Suprapubic skin (tissue), 4 donors: ENCODE results near the gene CCDC127. TPM values are rescaled to one million over a fixed set of nuclear protein-coding genes. Genes with fewer than 3 reads are reported as not detected.
"Not testable (repeated sequence)": the region's sequence is repeated elsewhere in the genome, so short reads cannot be mapped to it uniquely, and the experiment has no call there.

Experiments
- DNase-seq, 2 donors: peaks; one replicate each; pipeline ENCODE4 v3.0.0-alpha.2; 2019; ENCODE audit warnings: low spot score in 2 of 2
- H3K27ac ChIP-seq: fragments of 200-600 bp; sonication (generic); one replicate; pipeline ENCODE4 v1.5.1; 2019
- H3K27me3 ChIP-seq: fragments of 200-600 bp; sonication (generic); one replicate; pipeline ENCODE4 v1.5.1; 2019
- H3K36me3 ChIP-seq: fragments of 200-600 bp; sonication (generic); one replicate; pipeline ENCODE4 v1.5.1; 2019
- H3K4me1 ChIP-seq: fragments of 200-600 bp; sonication (generic); one replicate; pipeline ENCODE4 v1.5.1; 2019
- H3K4me3 ChIP-seq: fragments of 200-600 bp; sonication (generic); one replicate; pipeline ENCODE4 v1.5.1; 2019; ENCODE audit warnings: mild to moderate bottlenecking
- H3K9me3 ChIP-seq: fragments of 200-600 bp; sonication (generic); one replicate; pipeline ENCODE4 v1.5.1; 2019
- EP300 ChIP-seq: sonication (generic); formaldehyde crosslinking; IDR thresholded peaks from one replicate; pipeline ENCODE4 v1.6.1; 2017; ENCODE audit warnings: antibody characterized with exemption
- POLR2A ChIP-seq, 2 donors: fragments of 450-650 bp; IDR thresholded peaks; one replicate each; pipeline ENCODE4 v1.6.1; 2017; ENCODE audit warnings: antibody characterized with exemption in 2 of 2, mild to moderate bottlenecking in 2 of 2, moderate library complexity in 2 of 2
- POLR2AphosphoS5 ChIP-seq, 3 donors: sonication (generic); formaldehyde crosslinking; IDR thresholded peaks; one replicate each; pipeline ENCODE4 v1.6.1; 2017; ENCODE audit warnings: antibody characterized with exemption in 3 of 3
- WGBS: methylation state at CpG from one replicate; pipeline ENCODE4 v1.1.5; 2018; 5-methylcytosine and 5-hydroxymethylcytosine counted together
- total RNA-seq, 4 donors: library from RNA; depleted of rRNA; stranded (reverse); fragments of >200 nt; gene quantifications; one replicate each; pipeline ENCODE4 v1.1.0, GENCODE V29; 2016
- TF ChIP-seq, protein P1 (sequence below), 2 donors: fragments of 200-600 bp in 1 of 2; fragments of 450-650 bp in 1 of 2; sonication (generic) in 1 of 2; IDR thresholded peaks; one replicate each; pipeline ENCODE4 v1.5.1; 2016 to 2019; ENCODE audit warnings: antibody characterized with exemption in 2 of 2, mild to moderate bottlenecking in 1 of 2, moderate library complexity in 1 of 2

Gene CCDC127
- total RNA-seq, 4 donors from 2014 or later = 3.1 to 11.7 (median 5.1) TPM

DNA sequence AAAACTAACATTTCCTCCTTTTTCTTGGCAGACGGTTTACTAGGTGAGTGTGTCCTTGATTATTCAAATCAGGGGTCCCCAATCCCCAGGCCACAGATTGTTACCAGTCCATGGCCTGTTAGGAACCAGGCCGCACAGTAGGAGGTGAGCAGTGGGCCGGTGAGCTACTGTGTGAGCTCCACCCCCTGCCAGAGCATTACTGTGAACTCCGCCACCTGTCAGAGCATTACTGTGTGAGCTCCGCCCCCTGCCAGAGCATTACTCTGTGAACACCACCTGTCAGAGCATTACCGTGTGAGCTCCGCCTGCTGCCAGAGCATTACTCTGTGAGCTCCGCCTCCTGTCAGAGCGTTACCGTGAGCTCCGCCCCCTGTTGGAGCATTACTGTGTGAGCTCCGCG, 39.2 kb upstream of the CCDC127 start:
- peaks cover 52% of the 10 kb centered on the region for H3K36me3 ChIP-seq
- no peak overlapping the region for H3K4me3 ChIP-seq
- H3K9me3 ChIP-seq = no peaks in the 10 kb centered on the region
- H3K27ac ChIP-seq = no peak overlapping the region
- peaks cover 5% of the 10 kb centered on the region for H3K4me1 ChIP-seq
- DNase-seq = no peak
- no peak for TF ChIP-seq EP300
- TF ChIP-seq, protein P1, sequence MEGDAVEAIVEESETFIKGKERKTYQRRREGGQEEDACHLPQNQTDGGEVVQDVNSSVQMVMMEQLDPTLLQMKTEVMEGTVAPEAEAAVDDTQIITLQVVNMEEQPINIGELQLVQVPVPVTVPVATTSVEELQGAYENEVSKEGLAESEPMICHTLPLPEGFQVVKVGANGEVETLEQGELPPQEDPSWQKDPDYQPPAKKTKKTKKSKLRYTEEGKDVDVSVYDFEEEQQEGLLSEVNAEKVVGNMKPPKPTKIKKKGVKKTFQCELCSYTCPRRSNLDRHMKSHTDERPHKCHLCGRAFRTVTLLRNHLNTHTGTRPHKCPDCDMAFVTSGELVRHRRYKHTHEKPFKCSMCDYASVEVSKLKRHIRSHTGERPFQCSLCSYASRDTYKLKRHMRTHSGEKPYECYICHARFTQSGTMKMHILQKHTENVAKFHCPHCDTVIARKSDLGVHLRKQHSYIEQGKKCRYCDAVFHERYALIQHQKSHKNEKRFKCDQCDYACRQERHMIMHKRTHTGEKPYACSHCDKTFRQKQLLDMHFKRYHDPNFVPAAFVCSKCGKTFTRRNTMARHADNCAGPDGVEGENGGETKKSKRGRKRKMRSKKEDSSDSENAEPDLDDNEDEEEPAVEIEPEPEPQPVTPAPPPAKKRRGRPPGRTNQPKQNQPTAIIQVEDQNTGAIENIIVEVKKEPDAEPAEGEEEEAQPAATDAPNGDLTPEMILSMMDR (IDR thresholded peaks at IDR 0.05) = no peak
- TF ChIP-seq POLR2AphosphoS5 (IDR thresholded peaks at IDR 0.05) = no peak
- TF ChIP-seq POLR2A (IDR thresholded peaks at IDR 0.05) = no peak
- over 99% methylated on average over 13 of the region's 13 CpGs for WGBS
- H3K27me3 ChIP-seq = no peaks in the 10 kb centered on the region

DNA sequence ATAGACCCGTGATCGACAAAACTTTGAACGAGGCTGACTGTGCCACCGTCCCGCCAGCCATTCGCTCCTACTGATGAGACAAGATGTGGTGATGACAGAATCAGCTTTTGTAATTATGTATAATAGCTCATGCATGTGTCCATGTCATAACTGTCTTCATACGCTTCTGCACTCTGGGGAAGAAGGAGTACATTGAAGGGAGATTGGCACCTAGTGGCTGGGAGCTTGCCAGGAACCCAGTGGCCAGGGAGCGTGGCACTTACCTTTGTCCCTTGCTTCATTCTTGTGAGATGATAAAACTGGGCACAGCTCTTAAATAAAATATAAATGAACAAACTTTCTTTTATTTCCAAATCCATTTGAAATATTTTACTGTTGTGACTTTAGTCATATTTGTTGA, 38.4 kb upstream of the CCDC127 start:
- not testable (repeated sequence) for H3K9me3 ChIP-seq, H3K4me1 ChIP-seq, H3K27me3 ChIP-seq, H3K27ac ChIP-seq, H3K4me3 ChIP-seq, DNase-seq
- peaks cover 54% of the 10 kb centered on the region for H3K36me3 ChIP-seq
- WGBS = 94% methylated on average over 8 of the region's 8 CpGs

DNA sequence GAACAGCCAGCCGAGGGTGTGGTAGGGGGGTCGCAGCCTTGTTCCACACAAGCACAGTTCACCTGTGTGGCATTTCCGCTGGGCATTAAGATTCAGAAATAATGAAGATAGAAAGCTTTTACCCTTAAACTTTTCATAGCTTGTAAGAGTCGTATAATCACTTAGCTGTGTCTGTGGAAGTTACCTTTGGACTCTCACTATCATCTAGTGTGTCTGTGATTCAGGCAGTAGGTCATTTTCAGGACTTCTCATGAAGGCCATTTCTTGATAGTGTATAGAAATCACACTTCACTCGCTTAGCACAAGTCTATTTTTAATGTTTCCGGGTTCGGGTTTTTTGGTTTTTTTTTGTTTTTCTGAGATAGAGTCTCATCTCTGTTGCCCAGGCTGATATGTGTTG, 37.2 kb upstream of the CCDC127 start:
- not testable (repeated sequence) for H3K4me3 ChIP-seq, H3K27ac ChIP-seq, H3K27me3 ChIP-seq, H3K9me3 ChIP-seq, DNase-seq, H3K4me1 ChIP-seq
- 98% methylated on average over 7 of the region's 7 CpGs for WGBS
- H3K36me3 ChIP-seq = peaks cover 63% of the 10 kb centered on the region

DNA sequence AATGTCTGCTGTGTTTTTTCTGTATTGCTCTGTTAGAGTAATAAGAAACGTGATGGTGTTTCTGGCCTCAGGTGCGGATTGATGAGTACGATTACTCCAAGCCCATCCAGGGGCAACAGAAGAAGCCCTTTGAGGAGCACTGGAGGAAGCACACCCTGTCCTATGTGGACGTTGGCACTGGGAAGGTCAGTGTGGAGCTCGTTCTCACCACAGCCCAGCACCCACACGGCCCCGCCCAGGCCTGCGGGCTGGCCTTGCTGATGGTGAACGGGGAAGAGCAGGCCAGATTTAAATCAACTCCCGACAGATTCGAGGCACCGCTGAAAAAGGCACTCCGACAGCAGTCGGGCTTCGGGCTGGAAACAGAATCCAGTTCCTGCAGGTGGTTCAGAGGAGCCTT, 36.4 kb upstream of the CCDC127 start:
- DNase-seq, H3K27ac ChIP-seq, H3K4me3 ChIP-seq, H3K27me3 ChIP-seq, H3K9me3 ChIP-seq, H3K4me1 ChIP-seq: not testable (repeated sequence)
- WGBS = 100% methylated on average over 2 of the region's 15 CpGs
- H3K36me3 ChIP-seq = peaks cover 69% of the 10 kb centered on the region

DNA sequence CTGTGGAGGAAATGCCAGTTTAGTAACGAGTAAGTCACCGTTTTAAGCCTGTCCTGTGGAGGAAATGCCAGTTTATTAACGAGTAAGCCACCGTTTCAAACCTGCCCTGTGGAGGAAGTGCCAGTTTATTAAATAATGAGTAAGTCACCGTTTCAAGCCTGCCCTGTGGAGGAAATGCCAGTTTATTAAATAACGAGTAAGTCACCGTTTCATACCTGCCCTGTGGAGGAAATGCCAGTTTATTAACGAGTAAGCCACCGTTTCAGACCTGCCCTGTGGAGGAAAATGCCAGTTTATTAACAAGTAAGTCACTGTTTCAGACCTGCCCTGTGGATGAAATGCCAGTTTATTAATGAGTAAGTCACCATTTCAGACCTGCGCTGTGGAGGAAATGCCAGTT, 34.6 kb upstream of the CCDC127 start:
- TF ChIP-seq POLR2A (IDR thresholded peaks at IDR 0.05) = no peak
- no peak for TF ChIP-seq POLR2AphosphoS5 (IDR thresholded peaks at IDR 0.05)
- no peak for TF ChIP-seq EP300
- TF ChIP-seq, protein P1 (IDR thresholded peaks at IDR 0.05) = no peak

DNA sequence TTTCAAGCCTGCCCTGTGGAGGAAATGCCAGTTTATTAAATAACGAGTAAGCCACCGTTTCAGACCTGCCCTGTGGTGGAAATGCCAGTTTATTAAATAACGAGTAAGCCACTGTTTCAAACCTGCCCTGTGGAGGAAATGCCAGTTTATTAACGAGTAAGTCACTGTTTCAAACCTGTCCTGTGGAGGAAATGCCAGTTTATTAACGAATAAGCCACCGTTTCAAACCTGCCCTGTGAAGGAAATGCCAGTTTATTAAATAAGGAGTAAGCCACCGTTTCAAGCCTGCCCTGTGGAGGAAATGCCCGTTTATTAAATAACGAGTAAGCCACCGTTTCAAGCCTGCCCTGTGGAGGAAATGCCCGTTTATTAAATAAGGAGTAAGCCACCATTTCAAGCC, 34.0 kb upstream of the CCDC127 start:
- 67% methylated on average over 11 of the region's 11 CpGs for WGBS
- not testable (repeated sequence) for H3K27me3 ChIP-seq, H3K4me1 ChIP-seq, H3K4me3 ChIP-seq, H3K9me3 ChIP-seq, DNase-seq
- H3K27ac ChIP-seq = peak overlapping the region; percentile 41
- peaks cover 75% of the 10 kb centered on the region for H3K36me3 ChIP-seq

More for the DNA sequence above, 34.6 kb upstream of the CCDC127 start:
- Histone ChIP-seq H3K9me3 (no peaks in the 10 kb centered on the region), H3K36me3 (peaks cover 79% of the 10 kb centered on the region), H3K4me1 (peaks cover 5% of the 10 kb centered on the region), H3K4me3 (no peak overlapping the region), H3K27me3 (no peaks in the 10 kb centered on the region), H3K27ac (no peak overlapping the region)
- WGBS = 73% methylated on average over 10 of the region's 10 CpGs
- DNase-seq = no peak

DNA sequence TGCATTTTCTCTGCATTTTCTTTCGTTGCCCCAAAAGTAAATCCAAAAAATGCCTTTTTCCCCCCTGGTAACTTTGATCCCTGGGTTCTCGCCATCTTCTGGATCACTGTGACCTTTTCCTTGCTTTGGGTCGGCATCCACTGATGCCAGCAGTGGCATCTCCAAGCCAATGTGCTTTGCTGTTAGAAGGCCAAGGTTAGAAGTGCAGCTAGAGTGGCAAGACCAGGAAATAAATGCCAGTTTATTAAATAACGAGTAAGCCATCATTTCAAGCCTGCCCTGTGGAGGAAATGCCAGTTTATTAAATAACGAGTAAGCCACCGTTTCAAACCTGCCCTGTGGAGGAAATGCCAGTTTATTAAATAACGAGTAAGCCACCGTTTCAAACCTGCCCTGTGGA, 33.6 kb upstream of the CCDC127 start:
- H3K36me3 ChIP-seq = peaks cover 70% of the 10 kb centered on the region
- H3K27ac ChIP-seq, H3K27me3 ChIP-seq, H3K4me1 ChIP-seq, DNase-seq, H3K9me3 ChIP-seq, H3K4me3 ChIP-seq: not testable (repeated sequence)
- WGBS = 73% methylated on average over 8 of the region's 8 CpGs

DNA sequence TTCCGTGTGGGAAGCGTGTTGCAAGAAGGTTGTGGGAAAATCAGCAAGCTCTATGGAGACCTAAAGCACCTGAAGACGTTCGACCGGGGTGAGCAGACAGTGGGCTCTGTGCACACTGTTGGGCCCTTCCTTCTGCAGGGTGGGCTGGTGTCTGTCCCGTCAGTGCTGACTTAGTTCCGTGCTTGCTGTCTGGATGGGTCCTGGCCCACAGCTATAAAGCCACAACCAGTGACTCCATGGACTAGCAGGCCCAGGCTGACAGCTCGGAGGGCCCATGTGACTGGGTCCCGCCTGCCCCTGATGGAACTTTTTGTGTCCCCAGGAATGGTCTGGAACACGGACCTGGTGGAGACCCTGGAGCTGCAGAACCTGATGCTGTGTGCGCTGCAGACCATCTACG, 33.1 kb upstream of the CCDC127 start:
- not testable (repeated sequence) for H3K27me3 ChIP-seq, H3K4me1 ChIP-seq, DNase-seq, H3K4me3 ChIP-seq, H3K9me3 ChIP-seq, H3K27ac ChIP-seq
- WGBS = 98% methylated on average over 6 of the region's 12 CpGs
- peaks cover 69% of the 10 kb centered on the region for H3K36me3 ChIP-seq

DNA sequence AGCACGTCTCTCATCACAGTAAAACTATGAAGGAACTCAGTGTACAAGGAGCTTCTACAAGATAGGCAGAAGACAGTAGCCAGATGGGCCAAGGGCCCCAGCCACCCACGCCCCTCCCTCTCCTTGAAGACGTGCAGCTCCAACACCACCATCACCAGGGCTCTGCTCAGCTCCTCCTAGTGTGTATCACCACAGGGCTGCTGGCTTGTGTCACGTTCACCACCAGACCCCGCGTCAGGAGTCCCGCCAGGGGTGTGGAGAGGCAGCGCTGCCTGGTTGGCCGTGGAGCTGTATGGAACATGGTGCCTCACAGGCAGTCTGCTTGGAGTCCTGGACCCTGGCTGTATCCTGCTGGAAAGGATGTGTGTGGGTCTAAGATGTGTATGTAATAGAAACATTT, 32.4 kb upstream of the CCDC127 start:
- not testable (repeated sequence) for H3K9me3 ChIP-seq, H3K4me3 ChIP-seq, H3K27me3 ChIP-seq, H3K4me1 ChIP-seq, DNase-seq, H3K27ac ChIP-seq
- 90% methylated on average over 2 of the region's 9 CpGs for WGBS
- peaks cover 71% of the 10 kb centered on the region for H3K36me3 ChIP-seq

DNA sequence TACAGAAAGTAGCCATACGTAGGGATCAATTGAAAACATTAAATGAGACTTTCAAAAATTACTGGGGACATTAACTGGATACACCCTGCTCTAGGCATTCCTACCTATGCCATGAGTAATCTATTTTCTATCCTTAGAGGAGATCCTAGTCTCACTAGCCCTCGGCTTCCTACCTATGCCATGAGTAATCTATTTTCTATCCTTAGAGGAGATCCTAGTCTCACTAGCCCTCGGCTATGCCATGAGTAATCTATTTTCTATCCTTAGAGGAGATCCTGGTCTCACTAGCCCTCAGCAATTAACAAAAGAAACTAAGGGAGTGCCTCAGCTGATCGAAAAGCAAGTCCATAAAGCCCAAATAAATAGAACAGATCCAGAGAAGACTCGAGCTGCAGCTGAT, 27.8 kb upstream of the CCDC127 start:
- not testable (repeated sequence) for H3K27me3 ChIP-seq, H3K4me3 ChIP-seq, H3K9me3 ChIP-seq, DNase-seq, H3K27ac ChIP-seq, H3K4me1 ChIP-seq
- WGBS = 94% methylated on average over 5 of the region's 5 CpGs
- H3K36me3 ChIP-seq = peaks cover 75% of the 10 kb centered on the region

DNA sequence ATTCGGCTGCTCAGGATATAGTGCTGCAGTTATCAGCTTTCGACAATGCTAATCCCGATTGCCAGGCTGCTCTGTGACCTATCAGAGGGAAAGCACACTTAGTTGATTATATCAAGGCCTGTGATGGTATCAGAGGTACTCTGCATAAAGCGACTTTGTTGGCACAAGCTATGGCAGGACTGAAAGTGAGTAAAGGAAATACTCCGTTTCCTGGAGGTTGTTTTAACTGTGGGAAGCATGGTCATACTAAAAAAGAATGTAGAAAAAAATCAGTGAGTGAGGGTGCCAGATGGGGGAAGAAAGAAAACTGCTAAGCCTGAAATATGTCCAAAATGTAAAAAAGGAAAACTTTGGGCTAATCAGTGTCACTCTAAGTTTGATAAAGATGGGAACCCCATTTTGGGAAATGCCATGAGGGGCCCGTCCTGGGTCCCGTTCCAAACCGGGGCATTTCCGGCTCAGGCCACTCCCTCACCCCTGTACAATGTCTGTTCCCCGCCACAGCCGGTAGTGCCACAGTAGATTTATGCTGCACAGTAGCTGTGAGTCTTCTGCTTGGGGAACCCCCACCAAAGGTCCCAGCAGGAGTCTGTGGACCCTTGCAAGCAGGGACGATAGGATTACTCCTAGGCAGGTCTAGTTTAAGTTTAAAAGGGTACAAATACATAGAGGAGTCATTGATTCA, 25.9 kb upstream of the CCDC127 start:
- H3K27ac ChIP-seq, H3K4me1 ChIP-seq, DNase-seq, H3K4me3 ChIP-seq, H3K27me3 ChIP-seq, H3K9me3 ChIP-seq: not testable (repeated sequence)
- 72% methylated on average over 12 of the region's 12 CpGs for WGBS
- H3K36me3 ChIP-seq = peaks cover 77% of the 10 kb centered on the region

DNA sequence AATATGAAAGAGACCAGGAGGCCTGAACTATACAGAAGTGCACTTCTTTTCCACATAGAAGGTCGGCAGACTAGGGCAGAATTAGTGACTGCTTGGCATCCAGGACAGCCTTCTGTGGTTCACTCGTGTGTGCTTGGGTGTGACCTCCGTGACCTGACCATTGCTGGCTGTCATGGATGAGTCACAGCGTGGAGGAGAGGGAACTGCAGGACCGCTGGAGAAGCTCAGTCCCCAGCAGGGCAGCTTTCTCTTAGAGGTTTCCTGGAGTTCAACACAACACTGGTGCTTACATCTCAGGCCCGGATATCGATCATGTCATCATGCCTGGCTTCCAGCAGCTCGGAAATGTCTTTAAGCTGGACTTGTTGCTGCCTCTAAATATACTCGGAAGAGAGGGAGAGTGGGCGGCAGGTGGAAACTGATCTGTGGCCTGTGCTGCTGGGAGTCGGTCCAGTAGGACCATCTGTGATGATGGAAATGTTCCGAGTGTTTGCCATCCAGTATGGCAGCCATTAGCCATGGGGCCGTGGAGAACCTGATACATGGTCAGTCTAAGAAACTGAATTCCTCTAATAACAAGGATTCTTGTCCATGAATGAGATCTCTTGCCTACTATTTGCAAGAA, 23.2 kb upstream of the CCDC127 start:
- H3K4me1 ChIP-seq, H3K9me3 ChIP-seq, H3K4me3 ChIP-seq, DNase-seq, H3K27me3 ChIP-seq, H3K27ac ChIP-seq: not testable (repeated sequence)
- peaks cover 84% of the 10 kb centered on the region for H3K36me3 ChIP-seq
- WGBS = 92% methylated on average over 11 of the region's 13 CpGs
